Colonic mucosa (tissue), 4 donors: ENCODE results near the gene FGF1. TPM values are rescaled to one million over a fixed set of nuclear protein-coding genes. Genes with fewer than 3 reads are reported as not detected.

Source experiments
- DNase-seq: peaks from one replicate; pipeline ENCODE4 v3.0.0-alpha.2; 2020
- H3K27ac ChIP-seq: fragments of 200-600 bp; one replicate; pipeline ENCODE4 v1.8.0; 2021
- H3K27me3 ChIP-seq: fragments of 200-600 bp; one replicate; pipeline ENCODE4 v1.8.0; 2021
- H3K36me3 ChIP-seq: fragments of 200-600 bp; one replicate; pipeline ENCODE4 v1.8.0; 2021
- H3K4me1 ChIP-seq: fragments of 200-600 bp; one replicate; pipeline ENCODE4 v1.8.0; 2021; ENCODE audit warnings: mild to moderate bottlenecking
- H3K4me3 ChIP-seq: fragments of 200-600 bp; one replicate; pipeline ENCODE4 v1.8.0; 2021
- H3K9ac ChIP-seq, 2 donors: one replicate each; pipeline ENCODE4 v1.7.0; 2013; ENCODE audit warnings: control low read depth in 2 of 2, low read depth in 2 of 2, low read length in 2 of 2
- H3K9me3 ChIP-seq: fragments of 200-600 bp; one replicate; pipeline ENCODE4 v1.8.0; 2021
- intact Hi-C: fragments of 100-400 bp; cut with DNase I; formaldehyde crosslinking; loops from one replicate; pipeline ENCODE4 v1.14.1; 2022
- total RNA-seq, 2 donors: library from RNA; stranded (reverse); fragmentation: NEBNext Ultra II Directional in 1 of 2; extraction: Animal tissue kit (Norgen Biotek cat#: 25700) in 1 of 2; gene quantifications; one replicate each; pipeline ENCODE4 v1.2.1, GENCODE V29; 2021
- TF ChIP-seq, protein P1 (sequence below): fragments of 200-600 bp; IDR thresholded peaks from one replicate; pipeline ENCODE4 v1.8.0; 2022; ENCODE audit warnings: antibody characterized with exemption, mild to moderate bottlenecking
- donor health status: healthy.
- donor health status: DM: no; HTN: no; CAD: no.
- donor health status: DM: no; HTN: no; CAD: no.

FGF1 gene
- total RNA-seq, 2 donors from 2014 or later = 0.90 TPM; not detected in 1

- Histone ChIP-seq H3K27me3 (no peaks in the 10 kb centered on the region), H3K9ac (no peak overlapping the region), H3K27ac (no peak overlapping the region), H3K4me1 (no peaks in the 10 kb centered on the region), H3K36me3 (no peaks in the 10 kb centered on the region), H3K4me3 (no peak overlapping the region), H3K9me3 (no peaks in the 10 kb centered on the region)
- intact Hi-C loops = no loop called here
- TF ChIP-seq, protein P1, sequence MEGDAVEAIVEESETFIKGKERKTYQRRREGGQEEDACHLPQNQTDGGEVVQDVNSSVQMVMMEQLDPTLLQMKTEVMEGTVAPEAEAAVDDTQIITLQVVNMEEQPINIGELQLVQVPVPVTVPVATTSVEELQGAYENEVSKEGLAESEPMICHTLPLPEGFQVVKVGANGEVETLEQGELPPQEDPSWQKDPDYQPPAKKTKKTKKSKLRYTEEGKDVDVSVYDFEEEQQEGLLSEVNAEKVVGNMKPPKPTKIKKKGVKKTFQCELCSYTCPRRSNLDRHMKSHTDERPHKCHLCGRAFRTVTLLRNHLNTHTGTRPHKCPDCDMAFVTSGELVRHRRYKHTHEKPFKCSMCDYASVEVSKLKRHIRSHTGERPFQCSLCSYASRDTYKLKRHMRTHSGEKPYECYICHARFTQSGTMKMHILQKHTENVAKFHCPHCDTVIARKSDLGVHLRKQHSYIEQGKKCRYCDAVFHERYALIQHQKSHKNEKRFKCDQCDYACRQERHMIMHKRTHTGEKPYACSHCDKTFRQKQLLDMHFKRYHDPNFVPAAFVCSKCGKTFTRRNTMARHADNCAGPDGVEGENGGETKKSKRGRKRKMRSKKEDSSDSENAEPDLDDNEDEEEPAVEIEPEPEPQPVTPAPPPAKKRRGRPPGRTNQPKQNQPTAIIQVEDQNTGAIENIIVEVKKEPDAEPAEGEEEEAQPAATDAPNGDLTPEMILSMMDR = no peak
- DNase-seq = no peak
These were observed 68.3 kb downstream of the FGF1 start for GRCh38 chr5:142617416-142618129.

DNA sequence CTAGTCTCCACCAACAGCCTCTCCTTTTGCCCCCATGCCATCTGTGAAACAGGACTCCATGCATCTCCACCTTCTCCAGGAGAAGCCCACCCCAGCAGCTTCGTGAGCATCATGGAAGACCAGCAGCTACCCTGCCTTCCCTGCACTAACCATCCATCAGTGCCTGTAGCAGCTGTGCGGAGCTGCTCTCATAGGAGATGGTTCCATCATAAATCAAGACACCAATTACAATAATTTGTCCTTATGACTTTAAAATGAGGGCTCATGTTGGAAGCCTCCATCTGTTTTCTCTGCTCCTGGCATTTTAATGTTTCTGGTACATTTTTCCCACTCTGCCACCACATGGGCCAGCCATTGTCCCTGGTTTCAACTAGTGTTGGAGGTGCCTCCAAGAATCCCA, 69.9 kb downstream of the FGF1 start:
- Histone ChIP-seq H3K9ac (no peak overlapping the region), H3K36me3 (no peaks in the 10 kb centered on the region), H3K27me3 (no peaks in the 10 kb centered on the region), H3K4me3 (no peak overlapping the region), H3K27ac (no peak overlapping the region), H3K4me1 (no peaks in the 10 kb centered on the region), H3K9me3 (no peaks in the 10 kb centered on the region)
- no peak for DNase-seq
- intact Hi-C loops = no loop called here
- TF ChIP-seq, protein P1 = no peak

DNA sequence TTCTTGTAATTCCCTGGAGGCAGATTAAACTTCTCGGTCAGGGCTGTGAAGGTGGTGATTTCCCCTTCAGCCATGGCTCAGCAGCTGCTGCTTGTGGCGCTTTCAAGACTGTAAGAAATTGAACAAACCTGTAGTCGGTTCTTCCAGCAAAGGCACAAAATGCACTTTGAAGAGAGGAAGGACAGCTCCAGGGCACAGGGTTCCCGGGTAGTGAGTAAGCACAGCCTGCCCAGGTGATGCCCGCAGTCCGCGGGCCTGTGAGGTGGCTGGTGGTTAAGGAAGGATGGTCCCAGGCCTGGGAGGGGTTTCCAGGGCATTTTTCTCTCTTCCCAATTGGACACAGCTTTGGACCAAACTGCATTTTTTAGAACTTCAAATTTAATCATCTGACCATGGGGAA, 71.8 kb downstream of the FGF1 start:
- Histone ChIP-seq H3K9ac (no peak overlapping the region), H3K9me3 (no peaks in the 10 kb centered on the region), H3K4me3 (no peak overlapping the region), H3K27me3 (no peaks in the 10 kb centered on the region), H3K36me3 (no peaks in the 10 kb centered on the region), H3K4me1 (no peaks in the 10 kb centered on the region), H3K27ac (no peak overlapping the region)
- DNase-seq = no peak
- intact Hi-C loops = no loop called here
- TF ChIP-seq, protein P1 = no peak

DNA sequence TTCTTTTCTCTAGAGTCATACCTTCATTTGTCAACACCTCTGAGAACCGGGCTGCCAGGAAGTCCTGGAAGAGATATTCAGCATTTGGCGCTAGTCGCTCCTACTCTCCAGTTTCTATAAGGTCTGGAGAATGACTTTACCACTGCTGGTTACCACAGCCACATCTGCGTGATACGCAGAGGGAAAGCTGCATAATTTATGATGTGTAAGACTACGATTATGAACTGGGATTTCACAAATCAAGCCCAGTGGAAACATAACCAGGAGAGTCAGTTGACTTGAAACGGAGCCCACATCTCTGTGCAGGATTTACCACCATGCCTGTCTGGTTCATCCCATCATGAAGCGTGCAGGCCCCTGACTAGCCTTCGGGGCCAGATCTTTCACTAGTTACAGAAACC, 72.6 kb downstream of the FGF1 start:
- H3K27me3 ChIP-seq = no peaks in the 10 kb centered on the region
- no peaks in the 10 kb centered on the region for H3K4me1 ChIP-seq
- intact Hi-C loops = loop anchor here (2.0 kb wide), 1 partner anchor 42 kb away; no protein-coding TSS in a partner anchor
- H3K27ac ChIP-seq = no peak overlapping the region
- no peaks in the 10 kb centered on the region for H3K36me3 ChIP-seq
- no peak overlapping the region for H3K4me3 ChIP-seq
- no peak for DNase-seq
- no peak overlapping the region for H3K9ac ChIP-seq
- TF ChIP-seq, protein P1 = no peak
- no peaks in the 10 kb centered on the region for H3K9me3 ChIP-seq

GRCh38 chr5:142612494-142613270, 73.2 kb downstream of the FGF1 start:
- DNase-seq = no peak
- H3K36me3 ChIP-seq = no peaks in the 10 kb centered on the region

More at GRCh38 chr5:142612494-142613270, 73.2 kb downstream of the FGF1 start:
- Histone ChIP-seq H3K4me1 (no peaks in the 10 kb centered on the region), H3K27ac (no peak overlapping the region), H3K4me3 (no peak overlapping the region), H3K27me3 (no peaks in the 10 kb centered on the region), H3K9ac (no peak overlapping the region), H3K9me3 (no peaks in the 10 kb centered on the region)
- TF ChIP-seq, protein P1 = no peak
- intact Hi-C loops = loop anchor here (2.0 kb wide), 1 partner anchor 42 kb away; no protein-coding TSS in a partner anchor
